SU-DHL-6 (cell line): ENCODE results near the gene ITLN1.
"Not testable (repeated sequence)": the region's sequence is repeated elsewhere in the genome, so short reads cannot be mapped to it uniquely, and the experiment has no call there.

Experiments used
- EZH2phosphoT487 ChIP-seq: fragments of 200-600 bp; sonication (generic), shearing (Covaris generic); conservative IDR thresholded peaks from 2 replicates; pipeline ENCODE4 v1.6.1; 2018; ENCODE audit warnings: mild to moderate bottlenecking, antibody characterized with exemption, low read length, moderate library complexity, mixed read lengths
- TF ChIP-seq, protein P1 (sequence below): fragments of 200-600 bp; sonication (generic); IDR thresholded peaks from one replicate; pipeline ENCODE4 v1.5.1; 2017; ENCODE audit warnings: antibody characterized with exemption, mild to moderate bottlenecking, low read length, moderate library complexity; ENCODE audit not compliant: insufficient read depth, poor library complexity, severe bottlenecking

DNA sequence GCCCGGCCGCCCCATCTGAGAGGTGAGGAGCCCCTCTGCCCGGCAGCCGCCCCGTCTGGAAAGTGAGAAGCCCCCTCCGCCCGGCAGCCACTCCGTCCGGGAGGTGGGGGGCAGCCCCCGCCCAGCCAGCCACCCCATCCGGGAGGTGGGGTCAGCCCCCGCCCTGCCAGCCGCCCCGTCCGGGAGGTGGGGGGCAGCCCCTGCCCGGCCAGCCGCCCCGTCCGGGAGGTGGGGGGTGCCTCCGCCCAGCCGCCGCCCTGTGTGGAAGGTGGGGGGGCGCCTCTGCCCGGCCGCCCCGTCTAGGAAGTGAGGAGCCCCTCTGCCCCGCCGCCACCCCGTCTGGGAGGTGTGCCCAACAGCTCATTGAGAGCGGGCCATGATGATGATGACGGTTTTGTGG lies 48.3 kb upstream of the ITLN1 start:
- TF ChIP-seq, protein P1, sequence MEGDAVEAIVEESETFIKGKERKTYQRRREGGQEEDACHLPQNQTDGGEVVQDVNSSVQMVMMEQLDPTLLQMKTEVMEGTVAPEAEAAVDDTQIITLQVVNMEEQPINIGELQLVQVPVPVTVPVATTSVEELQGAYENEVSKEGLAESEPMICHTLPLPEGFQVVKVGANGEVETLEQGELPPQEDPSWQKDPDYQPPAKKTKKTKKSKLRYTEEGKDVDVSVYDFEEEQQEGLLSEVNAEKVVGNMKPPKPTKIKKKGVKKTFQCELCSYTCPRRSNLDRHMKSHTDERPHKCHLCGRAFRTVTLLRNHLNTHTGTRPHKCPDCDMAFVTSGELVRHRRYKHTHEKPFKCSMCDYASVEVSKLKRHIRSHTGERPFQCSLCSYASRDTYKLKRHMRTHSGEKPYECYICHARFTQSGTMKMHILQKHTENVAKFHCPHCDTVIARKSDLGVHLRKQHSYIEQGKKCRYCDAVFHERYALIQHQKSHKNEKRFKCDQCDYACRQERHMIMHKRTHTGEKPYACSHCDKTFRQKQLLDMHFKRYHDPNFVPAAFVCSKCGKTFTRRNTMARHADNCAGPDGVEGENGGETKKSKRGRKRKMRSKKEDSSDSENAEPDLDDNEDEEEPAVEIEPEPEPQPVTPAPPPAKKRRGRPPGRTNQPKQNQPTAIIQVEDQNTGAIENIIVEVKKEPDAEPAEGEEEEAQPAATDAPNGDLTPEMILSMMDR, result not testable (repeated sequence)
- not testable (repeated sequence) for TF ChIP-seq EZH2phosphoT487
